ENCODE data around the gene RHOT1. TPM values are rescaled to one million over a fixed set of nuclear protein-coding genes. Genes with fewer than 3 reads are reported as not detected.

RHOT1 gene
- total RNA-seq, 1 experiment from 2014 or later, result 24.4 TPM

- no CpG with 5 or more reads among the region's 6 CpGs for WGBS (ENCODE audit: extremely low coverage, insufficient read length, low lambda C conversion rate)
- no peak overlapping the region for H2BK120ac ChIP-seq (ENCODE audit: low read depth, low read length, poor library complexity, severe bottlenecking)
- H4K91ac ChIP-seq (ENCODE audit: insufficient read length, low read depth, low read length), result no peak overlapping the region
- no peak overlapping the region for H3K23ac ChIP-seq (ENCODE audit: insufficient read length, low read depth, low read length)
- Mint-ChIP-seq H3K4me1 (no peaks in the 10 kb centered on the region), H3K36me3 (ENCODE audit: insufficient read depth in 1 of 3, low read depth in 3 of 3) (peaks cover 6 to 31% (median 25%) of the 10 kb centered on the region in 3 experiments; a peak in 6 of 7 replicates), H3K27me3 (ENCODE audit: low read depth) (no peaks in the 10 kb centered on the region), H3K4me3 (no peak overlapping the region), H3K9me3 (no peaks in the 10 kb centered on the region), H3K27ac (peak overlapping the region in 1 of 3 experiments; percentile 68; a peak in 2 of 7 replicates)
- H3K18ac ChIP-seq (ENCODE audit: insufficient read length, low read depth, low read length), result no peak overlapping the region
- TF ChIP-seq, protein P1, sequence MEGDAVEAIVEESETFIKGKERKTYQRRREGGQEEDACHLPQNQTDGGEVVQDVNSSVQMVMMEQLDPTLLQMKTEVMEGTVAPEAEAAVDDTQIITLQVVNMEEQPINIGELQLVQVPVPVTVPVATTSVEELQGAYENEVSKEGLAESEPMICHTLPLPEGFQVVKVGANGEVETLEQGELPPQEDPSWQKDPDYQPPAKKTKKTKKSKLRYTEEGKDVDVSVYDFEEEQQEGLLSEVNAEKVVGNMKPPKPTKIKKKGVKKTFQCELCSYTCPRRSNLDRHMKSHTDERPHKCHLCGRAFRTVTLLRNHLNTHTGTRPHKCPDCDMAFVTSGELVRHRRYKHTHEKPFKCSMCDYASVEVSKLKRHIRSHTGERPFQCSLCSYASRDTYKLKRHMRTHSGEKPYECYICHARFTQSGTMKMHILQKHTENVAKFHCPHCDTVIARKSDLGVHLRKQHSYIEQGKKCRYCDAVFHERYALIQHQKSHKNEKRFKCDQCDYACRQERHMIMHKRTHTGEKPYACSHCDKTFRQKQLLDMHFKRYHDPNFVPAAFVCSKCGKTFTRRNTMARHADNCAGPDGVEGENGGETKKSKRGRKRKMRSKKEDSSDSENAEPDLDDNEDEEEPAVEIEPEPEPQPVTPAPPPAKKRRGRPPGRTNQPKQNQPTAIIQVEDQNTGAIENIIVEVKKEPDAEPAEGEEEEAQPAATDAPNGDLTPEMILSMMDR (conservative IDR thresholded peaks at IDR 0.05), result no peak
- no peak overlapping the region for H4K5ac ChIP-seq (ENCODE audit: insufficient read length, low read depth, low read length)
- H3K56ac ChIP-seq (ENCODE audit: insufficient read length, low read depth, low read length), result no peak overlapping the region
- no peaks in the 10 kb centered on the region for H3K79me1 ChIP-seq (ENCODE audit: insufficient read depth, low read depth, low read length, poor library complexity, severe bottlenecking)
- no peak overlapping the region for H2BK5ac ChIP-seq (ENCODE audit: insufficient read length, low read length)
- no peak overlapping the region for H3K4me2 ChIP-seq (ENCODE audit: insufficient read depth, insufficient read length, low read length)
- no peak for DNase-seq
- no peaks in the 10 kb centered on the region for H3K79me2 ChIP-seq (ENCODE audit: insufficient read depth, low read length)
- H2AFZ ChIP-seq (ENCODE audit: low read length), result no peak overlapping the region
- no peak overlapping the region for H3K9ac ChIP-seq (ENCODE audit: extremely low read depth, insufficient read length, low read length)
- H3K23me2 ChIP-seq (ENCODE audit: insufficient read length, low read depth, low read length, poor library complexity, severe bottlenecking), result no peaks in the 10 kb centered on the region
- no peaks in the 10 kb centered on the region for H3K9me3 ChIP-seq (ENCODE audit: control insufficient read depth, low read depth, low read length)
- no peak overlapping the region for H3K4ac ChIP-seq (ENCODE audit: low read depth, low read length)
- no peaks in the 10 kb centered on the region for H3K4me1 ChIP-seq (ENCODE audit: insufficient read depth, low read length)
- H3K14ac ChIP-seq (ENCODE audit: insufficient read depth, low read length), result no peak overlapping the region
- no peak overlapping the region for H4K8ac ChIP-seq (replicated peaks; ENCODE audit: insufficient read length, low read depth, low read length)
- H2AK5ac ChIP-seq (ENCODE audit: insufficient read length, low read length), result no peak overlapping the region
- H4K20me1 ChIP-seq (ENCODE audit: control insufficient read depth, insufficient read depth, insufficient read length), result no peaks in the 10 kb centered on the region
- H2BK12ac ChIP-seq (ENCODE audit: insufficient read length, low read depth, low read length), result no peak overlapping the region
- no peak overlapping the region for H2BK20ac ChIP-seq (ENCODE audit: low read depth, low read length, poor library complexity, severe bottlenecking)
- no peaks in the 10 kb centered on the region for H3K27me3 ChIP-seq (ENCODE audit: insufficient read depth, low read length)
- no peak overlapping the region for H3K27ac ChIP-seq (ENCODE audit: insufficient read length, low read depth, low read length)
- H2BK15ac ChIP-seq (ENCODE audit: low read depth, low read length), result no peak overlapping the region
- no peak overlapping the region for H3T11ph ChIP-seq (ENCODE audit: low read length)
These were observed 50.1 kb downstream of the RHOT1 start for GRCh38 chr17:32192379-32192778.

Data from H9 (cell line).